ENCODE measurements around the gene PTPRD. TPM values are rescaled to one million over a fixed set of nuclear protein-coding genes. Genes with fewer than 3 reads are reported as not detected.

Gene PTPRD
- total and polyA plus RNA-seq, 2 experiments from 2014 or later: 11.5 to 58.0 TPM

- TF ChIP-seq ZNF462 (CRISPR knock-in tag; IDR thresholded peaks at IDR 0.05) (no peak), EZH2 (IDR thresholded peaks at IDR 0.05; ENCODE audit: low read depth, unreplicated experiment) (no peak)
These were observed 1651.5 kb downstream of the PTPRD start (continued) for GRCh38 chr9:8961186-8961851.

- no peaks in the 10 kb centered on the region for H3K36me3 ChIP-seq (ENCODE audit: insufficient read depth)
- ATAC-seq (no peak), DNase-seq (ENCODE audit: low spot score) (no peak)
- TF ChIP-seq ETS1 (IDR thresholded peaks at IDR 0.05): no peak
- TF ChIP-seq ZNF331 (CRISPR knock-in tag; IDR thresholded peaks at IDR 0.05; ENCODE audit: low read depth): no peak
- no peak for TF ChIP-seq ZNF114 (CRISPR knock-in tag; IDR thresholded peaks at IDR 0.05)
- no peak for TF ChIP-seq CTCF (conservative IDR thresholded peaks at IDR 0.05; ENCODE audit: low read depth in 2 of 2)
- no peak for TF ChIP-seq EZH2 (IDR thresholded peaks at IDR 0.05; ENCODE audit: low read depth, unreplicated experiment)
- H3K79me2 ChIP-seq (replicated peaks; ENCODE audit: insufficient read depth): no peaks in the 10 kb centered on the region
- Mint-ChIP-seq H3K27me3 (ENCODE audit: insufficient read depth, low read depth, poor library complexity) (peaks cover 2% of the 10 kb centered on the region), H3K9me3 (no peaks in the 10 kb centered on the region), H3K27ac (no peak overlapping the region), H3K4me3 (no peak overlapping the region), H3K4me1 (peaks cover 20% of the 10 kb centered on the region), H3K36me3 (ENCODE audit: low read depth) (no peaks in the 10 kb centered on the region)
- no peaks in the 10 kb centered on the region for H3F3A ChIP-seq (replicated peaks; ENCODE audit: low read depth)
- no peak overlapping the region for H2AFZ ChIP-seq
- no peaks in the 10 kb centered on the region for H3K27me3 ChIP-seq (ENCODE audit: insufficient read depth)
- peaks cover 11% of the 10 kb centered on the region for H3K4me1 ChIP-seq (ENCODE audit: insufficient read depth)
- no peak overlapping the region for H3K4me3 ChIP-seq
- no peak overlapping the region for H3K4me2 ChIP-seq
- no peak overlapping the region for H3K27ac ChIP-seq (ENCODE audit: low read depth)
- peaks cover 5% of the 10 kb centered on the region; the same call in 1 of the 2 replicates for H3K9me2 ChIP-seq (ENCODE audit: insufficient read depth)
- no peaks in the 10 kb centered on the region for H4K20me1 ChIP-seq (replicated peaks; ENCODE audit: insufficient read depth)
These were observed 1652.5 kb downstream of the PTPRD start for GRCh38 chr9:8960254-8960653.
